ENCODE measurements around the gene PCED1B. TPM values are rescaled to one million over a fixed set of nuclear protein-coding genes. Genes with fewer than 3 reads are reported as not detected.

The PCED1B gene
- total RNA-seq, 1 donor from 2014 or later: 0.91 TPM

DNA sequence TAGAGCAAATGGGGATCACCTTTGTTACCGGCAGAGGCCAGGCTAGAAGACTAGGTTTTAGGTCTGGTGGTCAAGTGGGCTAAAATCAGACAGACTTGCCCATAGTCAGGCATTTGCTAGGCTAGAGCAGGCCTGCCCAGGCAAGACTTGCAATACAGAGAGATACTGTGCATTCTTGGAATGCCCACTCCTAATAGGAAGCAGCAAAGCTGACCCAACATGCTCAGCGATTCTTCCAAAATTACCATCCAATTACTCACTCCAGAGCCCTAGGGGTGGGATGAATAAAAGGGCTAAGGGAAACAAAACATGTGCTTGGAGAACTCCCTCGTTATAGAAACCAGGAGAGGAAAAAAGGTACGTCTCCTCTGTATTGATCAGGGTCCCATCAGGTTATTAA, 188.2 kb downstream of the PCED1B start:
- H3K4me1 Mint-ChIP-seq (ENCODE audit: low read depth): peaks cover 2% of the 10 kb centered on the region
- peaks cover 2% of the 10 kb centered on the region for H3K36me3 Mint-ChIP-seq (ENCODE audit: insufficient read depth)
- TF ChIP-seq, protein P1, sequence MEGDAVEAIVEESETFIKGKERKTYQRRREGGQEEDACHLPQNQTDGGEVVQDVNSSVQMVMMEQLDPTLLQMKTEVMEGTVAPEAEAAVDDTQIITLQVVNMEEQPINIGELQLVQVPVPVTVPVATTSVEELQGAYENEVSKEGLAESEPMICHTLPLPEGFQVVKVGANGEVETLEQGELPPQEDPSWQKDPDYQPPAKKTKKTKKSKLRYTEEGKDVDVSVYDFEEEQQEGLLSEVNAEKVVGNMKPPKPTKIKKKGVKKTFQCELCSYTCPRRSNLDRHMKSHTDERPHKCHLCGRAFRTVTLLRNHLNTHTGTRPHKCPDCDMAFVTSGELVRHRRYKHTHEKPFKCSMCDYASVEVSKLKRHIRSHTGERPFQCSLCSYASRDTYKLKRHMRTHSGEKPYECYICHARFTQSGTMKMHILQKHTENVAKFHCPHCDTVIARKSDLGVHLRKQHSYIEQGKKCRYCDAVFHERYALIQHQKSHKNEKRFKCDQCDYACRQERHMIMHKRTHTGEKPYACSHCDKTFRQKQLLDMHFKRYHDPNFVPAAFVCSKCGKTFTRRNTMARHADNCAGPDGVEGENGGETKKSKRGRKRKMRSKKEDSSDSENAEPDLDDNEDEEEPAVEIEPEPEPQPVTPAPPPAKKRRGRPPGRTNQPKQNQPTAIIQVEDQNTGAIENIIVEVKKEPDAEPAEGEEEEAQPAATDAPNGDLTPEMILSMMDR (IDR thresholded peaks at IDR 0.05; ENCODE audit: unreplicated experiment): no peak
- no peak overlapping the region for H3K27ac Mint-ChIP-seq
- no peaks in the 10 kb centered on the region for H3K27me3 Mint-ChIP-seq
- H3K4me3 Mint-ChIP-seq (ENCODE audit: low read depth): no peak overlapping the region
- peaks cover 8% of the 10 kb centered on the region for H3K9me3 Mint-ChIP-seq (ENCODE audit: low read depth)
- no peak for DNase-seq (ENCODE audit: low spot score, unreplicated experiment)

DNA sequence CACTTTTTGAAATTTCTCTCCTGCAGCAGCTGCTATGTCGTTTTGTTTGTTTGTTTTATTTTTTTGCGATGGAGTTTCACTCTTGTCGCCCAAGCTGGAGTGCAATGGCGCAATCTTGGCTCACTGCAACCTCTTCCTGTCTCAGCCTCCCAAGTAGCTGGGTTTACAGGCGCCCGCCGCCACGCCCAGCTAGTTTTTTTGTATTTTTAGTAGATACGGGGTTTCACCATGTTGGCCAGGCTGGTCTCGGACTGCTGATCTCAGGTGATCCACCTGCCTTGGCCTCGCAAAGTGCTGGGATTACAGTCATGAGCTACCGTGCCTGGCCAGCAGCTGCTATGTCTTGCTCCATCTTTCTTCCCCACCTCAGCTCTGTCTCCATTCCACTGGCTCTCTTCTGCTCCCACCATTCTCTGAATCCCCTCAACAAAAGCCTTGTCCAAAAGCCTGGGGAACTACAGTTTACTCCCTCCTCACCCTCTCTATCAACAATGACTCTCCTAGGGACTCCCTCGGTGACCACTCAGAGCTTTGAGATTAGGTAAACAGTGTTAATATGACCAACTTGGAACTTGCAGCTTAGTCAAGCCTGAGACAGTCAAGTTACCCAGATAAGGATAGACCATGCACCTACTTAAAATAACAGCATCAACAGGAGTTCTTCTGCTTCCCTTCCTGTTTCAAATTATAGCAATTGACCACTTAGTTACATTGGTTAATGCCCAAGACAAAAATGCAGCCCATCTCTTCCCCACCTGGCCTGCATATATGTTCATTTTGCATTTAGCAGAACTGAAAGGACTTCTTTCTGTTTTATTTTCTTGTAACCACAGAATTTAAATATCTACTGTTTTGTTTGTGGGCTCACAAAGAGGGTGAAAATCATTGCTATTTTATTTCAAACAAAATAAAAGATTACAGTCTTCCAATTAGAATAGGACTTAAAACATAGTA, 189.4 kb downstream of the PCED1B start:
- no peak for DNase-seq (ENCODE audit: low spot score, unreplicated experiment)
- TF ChIP-seq, protein P1 (IDR thresholded peaks at IDR 0.05; ENCODE audit: unreplicated experiment): no peak
- Mint-ChIP-seq H3K4me1 (ENCODE audit: low read depth) (peaks cover 2% of the 10 kb centered on the region), H3K27me3 (no peaks in the 10 kb centered on the region), H3K36me3 (ENCODE audit: insufficient read depth) (peaks cover 2% of the 10 kb centered on the region), H3K9me3 (ENCODE audit: low read depth) (peaks cover 8% of the 10 kb centered on the region), H3K4me3 (ENCODE audit: low read depth) (no peak overlapping the region), H3K27ac (no peak overlapping the region)

DNA sequence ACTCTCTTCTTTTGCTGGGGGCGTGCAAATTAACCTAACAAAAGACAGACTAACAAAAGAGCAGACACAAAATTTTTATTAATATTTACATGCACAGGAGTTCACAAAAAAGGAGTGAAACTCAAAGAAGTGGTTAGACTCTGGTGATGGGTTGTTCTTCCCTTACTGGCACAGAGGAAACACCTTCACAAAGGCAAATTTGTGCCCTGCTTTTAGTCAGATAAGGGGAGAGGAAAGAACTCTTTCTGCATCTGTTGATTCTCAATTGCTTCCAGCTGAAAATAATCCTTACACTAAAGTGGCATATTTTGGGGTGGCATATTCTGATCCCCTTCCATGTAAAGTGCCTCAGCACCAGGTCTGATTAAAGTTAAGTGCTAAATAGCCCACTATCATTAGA, 190.5 kb downstream of the PCED1B start:
- Mint-ChIP-seq H3K9me3 (ENCODE audit: low read depth) (peaks cover 6% of the 10 kb centered on the region), H3K36me3 (ENCODE audit: insufficient read depth) (peaks cover 2% of the 10 kb centered on the region), H3K4me3 (ENCODE audit: low read depth) (no peak overlapping the region), H3K4me1 (ENCODE audit: low read depth) (peaks cover 2% of the 10 kb centered on the region), H3K27ac (no peak overlapping the region), H3K27me3 (no peaks in the 10 kb centered on the region)
- TF ChIP-seq, protein P1 (IDR thresholded peaks at IDR 0.05; ENCODE audit: unreplicated experiment): no peak
- no peak for DNase-seq (ENCODE audit: low spot score, unreplicated experiment)

DNA sequence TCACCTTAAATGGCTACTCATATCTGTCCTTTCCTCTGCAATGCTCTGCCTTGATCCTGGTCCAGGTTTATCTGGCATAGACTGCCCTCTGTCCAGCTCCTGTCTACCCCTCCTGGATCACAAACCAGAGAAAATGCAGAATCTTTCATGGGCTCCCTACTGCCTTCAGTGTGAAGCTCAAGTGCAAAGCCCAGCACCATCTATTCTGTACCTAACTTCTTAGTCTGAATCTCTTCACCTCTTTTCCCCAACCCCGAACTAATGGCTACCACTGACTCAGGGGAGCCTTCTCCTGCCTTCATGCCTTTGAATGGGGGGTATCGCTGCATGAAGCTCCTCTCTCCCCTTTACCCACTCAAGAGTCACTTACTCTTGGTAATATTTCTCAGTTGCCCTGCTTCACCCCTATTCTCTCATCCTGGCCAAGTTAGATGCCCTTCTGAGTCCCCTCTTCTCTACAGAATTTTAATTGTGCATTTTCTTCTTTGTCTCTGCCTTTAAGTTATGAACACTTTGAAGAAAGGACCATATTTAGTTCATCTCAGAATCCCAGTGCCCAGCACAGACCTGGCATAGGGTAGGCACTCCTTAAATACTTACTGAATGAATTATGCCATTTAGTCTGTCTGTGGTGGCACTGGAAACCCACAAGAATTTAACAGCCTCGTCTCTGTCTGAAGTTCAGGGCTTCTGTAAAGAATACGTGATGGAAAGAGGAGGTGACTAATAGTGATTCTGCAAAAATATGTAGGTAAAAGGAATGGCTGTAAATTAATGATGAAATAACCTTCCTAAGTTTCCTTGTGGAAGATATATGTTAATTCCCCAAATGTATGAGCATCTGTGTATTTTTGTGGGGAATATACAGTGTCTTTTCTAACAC, 191.6 kb downstream of the PCED1B start:
- H3K9me3 Mint-ChIP-seq (ENCODE audit: low read depth): peaks cover 6% of the 10 kb centered on the region
- no peak for DNase-seq (ENCODE audit: low spot score, unreplicated experiment)
- H3K4me1 Mint-ChIP-seq (ENCODE audit: low read depth): peaks cover 2% of the 10 kb centered on the region
- H3K27ac Mint-ChIP-seq: peak overlapping the region; percentile 33
- H3K36me3 Mint-ChIP-seq (ENCODE audit: insufficient read depth): peaks cover 2% of the 10 kb centered on the region
- no peak overlapping the region for H3K4me3 Mint-ChIP-seq (ENCODE audit: low read depth)
- TF ChIP-seq, protein P1 (IDR thresholded peaks at IDR 0.05; ENCODE audit: unreplicated experiment): no peak
- no peaks in the 10 kb centered on the region for H3K27me3 Mint-ChIP-seq

DNA sequence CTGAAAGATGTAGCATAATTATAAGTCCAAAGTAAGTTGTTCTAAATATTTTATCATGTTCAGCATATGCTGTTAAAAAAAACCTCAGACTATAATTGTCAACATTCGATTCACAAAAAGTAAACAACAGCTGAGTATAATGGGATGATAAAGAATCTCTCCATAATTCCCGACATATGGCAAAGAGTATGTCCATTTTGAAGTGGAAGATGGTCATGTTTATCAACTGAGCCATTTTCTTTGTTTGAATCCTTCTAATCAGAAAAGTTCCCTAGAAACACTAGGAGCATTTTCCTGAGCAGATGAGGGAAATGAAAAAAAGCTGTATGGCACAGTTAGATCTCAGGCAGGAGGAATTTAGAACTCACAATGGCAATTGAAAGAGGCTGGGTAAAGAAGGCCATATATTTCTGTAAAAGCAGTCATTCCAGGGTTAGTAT, 192.4 kb downstream of the PCED1B start:
- Mint-ChIP-seq H3K9me3 (ENCODE audit: low read depth) (peaks cover 6% of the 10 kb centered on the region), H3K4me3 (ENCODE audit: low read depth) (no peak overlapping the region), H3K27me3 (no peaks in the 10 kb centered on the region), H3K27ac (no peak overlapping the region), H3K4me1 (ENCODE audit: low read depth) (peaks cover 5% of the 10 kb centered on the region), H3K36me3 (ENCODE audit: insufficient read depth) (peaks cover 2% of the 10 kb centered on the region)
- DNase-seq (ENCODE audit: low spot score, unreplicated experiment): no peak
- TF ChIP-seq, protein P1 (IDR thresholded peaks at IDR 0.05; ENCODE audit: unreplicated experiment): no peak
